A549 (cell line): ENCODE results near the gene SIDT1. TPM values are rescaled to one million over a fixed set of nuclear protein-coding genes. Genes with fewer than 3 reads are reported as not detected.

Experiments
- ATAC-seq, 2 experiments: fragments of 200-7000 bp in 1 of 2; fragments of >200 bp in 1 of 2; cut with Nextera tagmentation in 1 of 2; cut with Tn5 transposase in 1 of 2; 3 replicates each; pipeline versions ENCODE4 v1.8.0 to v1.9.1; 2018 to 2020; ENCODE audit warnings: mild to moderate bottlenecking in 1 of 2, moderate library complexity in 1 of 2
- CTCF ChIA-PET: fragments of 300-600 bp; sonication (Branson Sonifier 250); formaldehyde crosslinking; extraction: SDS; loops from one replicate; lab custom pipeline; 2021; ENCODE audit warnings: antibody characterized with exemption, inconsistent platforms; lab: Yijun Ruan, JAX
- POLR2A ChIA-PET: fragments of 350-600 bp; formaldehyde crosslinking; extraction: SDS; loops from one replicate; lab custom pipeline; 2021; ENCODE audit warnings: antibody characterized with exemption, inconsistent platforms; lab: Yijun Ruan, JAX
- DNase-seq, 2 experiments: peaks; one replicate each; pipeline versions ENCODE4 v3.0.0 to v3.0.0-alpha.2; 2011 to 2016; ENCODE audit warnings: low read depth in 1 of 2, low spot score in 1 of 2
- FAIRE-seq: peaks from 2 replicates; lab custom pipeline; 2011; peaks lifted over from hg19 to GRCh38; lab: Jason Lieb, UNC
- H3K27ac ChIP-seq, 2 experiments: fragments of >200 bp; sonication (Bioruptor Twin); formaldehyde crosslinking; 3 replicates each; pipeline ENCODE4 v1.5.1; 2016 to 2017
- H3K4me1 ChIP-seq: fragments of >200 bp; sonication (Bioruptor Twin); formaldehyde crosslinking; 3 replicates; pipeline ENCODE4 v1.6.1; 2016
- H3K4me2 ChIP-seq: fragments of >200 bp; sonication (Bioruptor Twin); formaldehyde crosslinking; 3 replicates; pipeline ENCODE4 v1.6.1; 2016
- H3K4me3 ChIP-seq: fragments of >200 bp; sonication (Bioruptor Twin); formaldehyde crosslinking; 3 replicates; pipeline ENCODE4 v1.5.1; 2016
- H3K9me3 ChIP-seq: fragments of >200 bp; sonication (Bioruptor Twin); formaldehyde crosslinking; 3 replicates; pipeline ENCODE4 v1.6.1; 2016
- CBX2 ChIP-seq: fragments of 200-600 bp; sonication (generic); IDR thresholded peaks from 2 replicates; pipeline ENCODE4 v1.6.1; 2016; ENCODE audit warnings: low read depth, mild to moderate bottlenecking, borderline replicate concordance
- CBX8 ChIP-seq: fragments of 200-600 bp; sonication (generic); IDR thresholded peaks from 2 replicates; pipeline ENCODE4 v1.6.1; 2016
- CEBPB ChIP-seq, 2 experiments: fragments of >200 bp in 1 of 2; sonication (Bioruptor Twin) in 1 of 2; formaldehyde crosslinking in 1 of 2; IDR thresholded peaks; 2 replicates each; pipeline ENCODE4 v1.6.1; 2012 to 2016
- CTCF ChIP-seq: fragments of >200 bp; sonication (Bioruptor Twin); formaldehyde crosslinking; IDR thresholded peaks from 3 replicates; pipeline ENCODE4 v1.5.1; 2016
- E2F6 ChIP-seq: IDR thresholded peaks from 2 replicates; pipeline ENCODE4 v1.6.1; 2012; ENCODE audit warnings: low read depth, borderline replicate concordance
- ELK1 ChIP-seq: fragments of 150-350 bp; IDR thresholded peaks from 2 replicates; pipeline ENCODE4 v1.6.1; 2014; ENCODE audit warnings: low read depth, mild to moderate bottlenecking, low read length
- EP300 ChIP-seq, 2 experiments: fragments of >200 bp; sonication (Bioruptor Twin); formaldehyde crosslinking; IDR thresholded peaks; 2 replicates in 1 of 2; 3 replicates in 1 of 2; pipeline ENCODE4 v1.6.1; 2016 to 2017
- FOSB ChIP-seq: fragments of 250-450 bp; sonication (Bioruptor Pico); IDR thresholded peaks from 2 replicates; pipeline ENCODE4 v1.5.0; 2020; ENCODE audit warnings: mild to moderate bottlenecking, moderate library complexity
- FOSL2 ChIP-seq, 2 experiments: fragments of 450-650 bp in 1 of 2; fragments of >200 bp in 1 of 2; sonication (Bioruptor Twin) in 1 of 2; formaldehyde crosslinking; IDR thresholded peaks; 2 replicates each; pipeline versions ENCODE4 v1.5.0 to v1.6.1; 2016 to 2020; ENCODE audit warnings: mild to moderate bottlenecking in 1 of 2, moderate library complexity in 1 of 2
- HMGXB4 ChIP-seq: fragments of 250-450 bp; sonication (Bioruptor Pico); IDR thresholded peaks from 2 replicates; pipeline ENCODE4 v1.5.0; 2021; ENCODE audit warnings: mild to moderate bottlenecking, moderate library complexity, borderline replicate concordance
- JUN ChIP-seq, 2 experiments: fragments of >200 bp; sonication (Bioruptor Twin); formaldehyde crosslinking; IDR thresholded peaks; 2 replicates in 1 of 2; 3 replicates in 1 of 2; pipeline ENCODE4 v1.6.1; 2016 to 2017
- PBX3 ChIP-seq: IDR thresholded peaks from 2 replicates; pipeline ENCODE4 v1.6.1; 2012
- PHF8 ChIP-seq: fragments of 200-600 bp; sonication (generic); IDR thresholded peaks from 2 replicates; pipeline ENCODE4 v1.6.1; 2016; ENCODE audit warnings: low read depth, mild to moderate bottlenecking, antibody characterized with exemption, moderate library complexity, borderline replicate concordance
- RFX5 ChIP-seq: fragments of 450-650 bp; IDR thresholded peaks from 2 replicates; pipeline ENCODE4 v1.7.1; 2014; ENCODE audit warnings: antibody characterized with exemption, mild to moderate bottlenecking, moderate library complexity
- WGBS: methylation state at CpG from one replicate; pipeline ENCODE4 v1.1.6; 2017; ENCODE audit errors: missing lambda C conversion rate; 5-methylcytosine and 5-hydroxymethylcytosine counted together
- polyA plus RNA-seq, 4 experiments: library from polyadenylated mRNA; depleted of rRNA in 3 of 4; stranded (reverse); fragments of >200 nt; fragmentation: RNase III in 1 of 4; extraction: RNeasy Plus Mini Kit Qiagen cat#74134 plus additional on column Dnase treatment in 1 of 4; gene quantifications; 2 replicates in 3 of 4; 3 replicates in 1 of 4; pipeline ENCODE4 v1.2.3, GENCODE V29; 2011 to 2017
- TF ChIP-seq, protein P1 (sequence below): fragments of 250-450 bp; sonication (Bioruptor Pico); IDR thresholded peaks from 2 replicates; pipeline ENCODE4 v1.5.0; 2020; ENCODE audit warnings: low read depth, mild to moderate bottlenecking, moderate library complexity

The SIDT1 gene
- polyA plus RNA-seq, 2 of the 4 experiments (the other 2 are of a cell fraction), result 0.43 to 7.5 TPM

DNA sequence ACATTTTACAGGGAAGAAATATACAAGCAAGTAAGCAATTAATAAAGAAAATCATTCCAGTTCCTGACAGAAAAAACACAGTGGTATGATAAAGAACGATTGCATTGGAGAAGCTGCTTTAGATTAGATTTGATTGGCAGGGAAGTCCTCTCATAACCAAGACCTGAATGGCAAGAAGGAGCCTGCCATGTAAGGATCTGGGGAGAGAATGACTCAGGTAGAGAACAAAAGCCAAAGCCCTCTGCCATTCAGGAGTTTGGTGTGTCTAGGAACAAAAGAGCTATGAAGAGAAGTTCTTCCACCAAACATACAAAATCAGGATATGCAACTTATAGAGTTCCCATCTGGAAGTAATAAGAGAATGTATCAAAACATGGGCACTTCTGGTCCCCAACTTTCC, 57.6 kb downstream of the SIDT1 start:
- ATAC-seq, result no peak
- POLR2A ChIA-PET, result no interaction called here

More for the DNA sequence above, 57.6 kb downstream of the SIDT1 start:
- Histone ChIP-seq H3K4me3 (no peak overlapping the region), H3K4me1 (no peaks in the 10 kb centered on the region), H3K4me2 (no peak overlapping the region), H3K9me3 (no peaks in the 10 kb centered on the region), H3K27ac (no peak overlapping the region)
- TF ChIP-seq CTCF (no peak), JUN (IDR thresholded peaks at IDR 0.05) (no peak), CBX2 (no peak), RFX5 (no peak), HMGXB4 (no peak), PHF8 (no peak), FOSL2 (IDR thresholded peaks at IDR 0.05) (no peak), FOSL2 (CRISPR knock-in tag; IDR thresholded peaks at IDR 0.05) (no peak), PBX3 (no peak), CEBPB (IDR thresholded peaks at IDR 0.05) (no peak), CBX8 (no peak), ELK1 (no peak), EP300 (IDR thresholded peaks at IDR 0.05) (no peak), E2F6 (no peak), FOSB (CRISPR knock-in tag) (no peak)
- TF ChIP-seq, protein P1, sequence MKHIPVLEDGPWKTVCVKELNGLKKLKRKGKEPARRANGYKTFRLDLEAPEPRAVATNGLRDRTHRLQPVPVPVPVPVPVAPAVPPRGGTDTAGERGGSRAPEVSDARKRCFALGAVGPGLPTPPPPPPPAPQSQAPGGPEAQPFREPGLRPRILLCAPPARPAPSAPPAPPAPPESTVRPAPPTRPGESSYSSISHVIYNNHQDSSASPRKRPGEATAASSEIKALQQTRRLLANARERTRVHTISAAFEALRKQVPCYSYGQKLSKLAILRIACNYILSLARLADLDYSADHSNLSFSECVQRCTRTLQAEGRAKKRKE, result no peak
- CTCF ChIA-PET, result interaction anchor here (1.2 kb wide), 1 partner anchor 12 kb away, joined by 4 read pairs; no protein-coding TSS in a partner anchor
- FAIRE-seq, result no peak
- DNase-seq, result no peak
- 13% methylated on average over 1 of the region's 1 CpG for WGBS
